ENCODE data around the gene KIF20A.

GRCh38 chr5:138212828-138213160, 33.9 kb downstream of the KIF20A start:
- TF ChIP-seq, protein P1, sequence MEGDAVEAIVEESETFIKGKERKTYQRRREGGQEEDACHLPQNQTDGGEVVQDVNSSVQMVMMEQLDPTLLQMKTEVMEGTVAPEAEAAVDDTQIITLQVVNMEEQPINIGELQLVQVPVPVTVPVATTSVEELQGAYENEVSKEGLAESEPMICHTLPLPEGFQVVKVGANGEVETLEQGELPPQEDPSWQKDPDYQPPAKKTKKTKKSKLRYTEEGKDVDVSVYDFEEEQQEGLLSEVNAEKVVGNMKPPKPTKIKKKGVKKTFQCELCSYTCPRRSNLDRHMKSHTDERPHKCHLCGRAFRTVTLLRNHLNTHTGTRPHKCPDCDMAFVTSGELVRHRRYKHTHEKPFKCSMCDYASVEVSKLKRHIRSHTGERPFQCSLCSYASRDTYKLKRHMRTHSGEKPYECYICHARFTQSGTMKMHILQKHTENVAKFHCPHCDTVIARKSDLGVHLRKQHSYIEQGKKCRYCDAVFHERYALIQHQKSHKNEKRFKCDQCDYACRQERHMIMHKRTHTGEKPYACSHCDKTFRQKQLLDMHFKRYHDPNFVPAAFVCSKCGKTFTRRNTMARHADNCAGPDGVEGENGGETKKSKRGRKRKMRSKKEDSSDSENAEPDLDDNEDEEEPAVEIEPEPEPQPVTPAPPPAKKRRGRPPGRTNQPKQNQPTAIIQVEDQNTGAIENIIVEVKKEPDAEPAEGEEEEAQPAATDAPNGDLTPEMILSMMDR (conservative IDR thresholded peaks at IDR 0.05 in 1 of 2, IDR thresholded peaks at IDR 0.05 in 1 of 2; ENCODE audit: extremely low read depth in 1 of 2, insufficient read depth in 1 of 2, low read depth in 1 of 2, low read length in 2 of 2): no peak
- TF ChIP-seq EZH2 (IDR thresholded peaks at IDR 0.05; ENCODE audit: borderline replicate concordance, low read length): no peak
